Liver (tissue), 2 donors: Measurements from ENCODE around the gene GTF3C5.

Experiments used
- CTCF ChIP-seq: fragments of 150-350 bp; IDR thresholded peaks from 2 replicates; pipeline ENCODE4 v1.5.1; 2017; ENCODE audit warnings: improper control_type of control experiment, low read depth, low read length; ENCODE audit not compliant: missing input control
- YY1 ChIP-seq: IDR thresholded peaks from 2 replicates; pipeline ENCODE4 v1.6.1; 2016; ENCODE audit warnings: antibody characterized with exemption, mild to moderate bottlenecking
- donor health status: healthy.

GRCh38 chr9:133004999-133005760 lies 25.6 kb upstream of the GTF3C5 start:
- TF ChIP-seq CTCF (no peak), YY1 (no peak)
